ENCODE results near the gene DMRTC2. TPM values are rescaled to one million over a fixed set of nuclear protein-coding genes. Genes with fewer than 3 reads are reported as not detected.

Gene DMRTC2
- total RNA-seq, 1 donor from 2014 or later: not detected

GRCh38 chr19:41883821-41884733 lies 39.2 kb downstream of the DMRTC2 start:
- H3K27ac Mint-ChIP-seq (ENCODE audit: unreplicated experiment): peak overlapping the region; percentile 22
- peak overlapping the region; percentile 56 for H3K27ac ChIP-seq (ENCODE audit: low read depth, low read length)
- TF ChIP-seq CTCF (IDR thresholded peaks at IDR 0.05; ENCODE audit: insufficient read depth, low read depth, low read length): no peak
- TF ChIP-seq EZH2 (IDR thresholded peaks at IDR 0.05; ENCODE audit: insufficient read depth, low read length): no peak

GRCh38 chr19:41886761-41887710 lies 42.2 kb downstream of the DMRTC2 start:
- peaks cover 9% of the 10 kb centered on the region for H3K36me3 ChIP-seq (ENCODE audit: insufficient read depth, low read length)
- H2AFZ ChIP-seq (ENCODE audit: low read depth, low read length): no peak overlapping the region
- no peaks in the 10 kb centered on the region for H3K27me3 Mint-ChIP-seq (ENCODE audit: low read depth, unreplicated experiment)
- H3K9me3 ChIP-seq (ENCODE audit: insufficient read depth, low read depth, low read length): no peaks in the 10 kb centered on the region
- no peaks in the 10 kb centered on the region for H3K9me3 Mint-ChIP-seq (ENCODE audit: unreplicated experiment)
- peak overlapping the region; percentile 64 for H3K4me3 Mint-ChIP-seq (ENCODE audit: unreplicated experiment)
- peak overlapping the region; percentile 20 for H3K9ac ChIP-seq (ENCODE audit: low read length)
- H3K36me3 Mint-ChIP-seq (ENCODE audit: low read depth, unreplicated experiment): peaks cover 19% of the 10 kb centered on the region
- H3K4me1 Mint-ChIP-seq (ENCODE audit: low read depth, unreplicated experiment): peaks cover 25% of the 10 kb centered on the region
- H3K4me3 ChIP-seq (ENCODE audit: insufficient read depth, low read depth, low read length): no peak overlapping the region
- TF ChIP-seq CTCF (IDR thresholded peaks at IDR 0.05; ENCODE audit: insufficient read depth, low read depth, low read length) (no peak), EZH2 (IDR thresholded peaks at IDR 0.05; ENCODE audit: insufficient read depth, low read length) (no peak)
- H3K27ac Mint-ChIP-seq (ENCODE audit: unreplicated experiment): peak overlapping the region; percentile 69
- DNase-seq (ENCODE audit: low read depth) (no peak), FAIRE-seq (no peak)
- peaks cover 32% of the 10 kb centered on the region for H3K4me1 ChIP-seq (ENCODE audit: insufficient read depth, low read length)
- H3K79me2 ChIP-seq (ENCODE audit: insufficient read depth, low read length): peaks cover 63% of the 10 kb centered on the region
- H3K27ac ChIP-seq (ENCODE audit: low read depth, low read length): peak overlapping the region; percentile 67
- peak overlapping the region; percentile 63 for H3K4me2 ChIP-seq (ENCODE audit: low read length)
- H4K20me1 ChIP-seq (ENCODE audit: insufficient read depth, low read length): peaks cover 60% of the 10 kb centered on the region
- H3K27me3 ChIP-seq (ENCODE audit: insufficient read depth, low read length): no peaks in the 10 kb centered on the region

More at GRCh38 chr19:41883821-41884733, 39.2 kb downstream of the DMRTC2 start:
- Mint-ChIP-seq H3K9me3 (ENCODE audit: unreplicated experiment) (no peaks in the 10 kb centered on the region), H3K27me3 (ENCODE audit: low read depth, unreplicated experiment) (peaks cover 5% of the 10 kb centered on the region), H3K4me3 (ENCODE audit: unreplicated experiment) (peak overlapping the region; percentile 92), H3K36me3 (ENCODE audit: low read depth, unreplicated experiment) (peaks cover 12% of the 10 kb centered on the region), H3K4me1 (ENCODE audit: low read depth, unreplicated experiment) (peaks cover 21% of the 10 kb centered on the region)
- H3K4me2 ChIP-seq (ENCODE audit: low read length): peak overlapping the region; percentile 98
- H2AFZ ChIP-seq (ENCODE audit: low read depth, low read length): peak overlapping the region; percentile 81
- peak; percentile 91 for DNase-seq (ENCODE audit: low read depth)
- no peak for FAIRE-seq
- H3K9ac ChIP-seq (ENCODE audit: low read length): peak overlapping the region; percentile 90
- peaks cover 32% of the 10 kb centered on the region for H3K4me1 ChIP-seq (ENCODE audit: insufficient read depth, low read length)
- peak overlapping the region; percentile 79 for H3K4me3 ChIP-seq (ENCODE audit: insufficient read depth, low read depth, low read length)
- no peaks in the 10 kb centered on the region for H3K27me3 ChIP-seq (ENCODE audit: insufficient read depth, low read length)
- no peaks in the 10 kb centered on the region for H3K9me3 ChIP-seq (ENCODE audit: insufficient read depth, low read depth, low read length)
- peaks cover 47% of the 10 kb centered on the region for H3K79me2 ChIP-seq (ENCODE audit: insufficient read depth, low read length)
- H3K36me3 ChIP-seq (ENCODE audit: insufficient read depth, low read length): peaks cover 3% of the 10 kb centered on the region
- peaks cover 35% of the 10 kb centered on the region for H4K20me1 ChIP-seq (ENCODE audit: insufficient read depth, low read length)
